NCI-H69 (cell line): ENCODE measurements around the gene FAM47E.

Experiments used
- DNase-seq: peaks from one replicate; lab custom pipeline; 2025; lab: John Stamatoyannopoulos, UW

Gene FAM47E

GRCh38 chr4:76251441-76252270 is at the start of gene FAM47E:
Gene FAM47E, plus strand, starts transcription at chr4:76251721. Its CDS starts 26 bp downstream, at chr4:76251747.
- peak; percentile 92 for DNase-seq

GRCh38 chr4:76203541-76203940 is 48.0 kb upstream of the FAM47E start:
- DNase-seq, result peak; percentile 12

- no peak for DNase-seq
Observed at GRCh38 chr4:76204936-76205335, 46.6 kb upstream of the FAM47E start.

GRCh38 chr4:76205476-76205875 is 46.0 kb upstream of the FAM47E start:
- DNase-seq, result peak; percentile 11

- no peak for DNase-seq
Observed at GRCh38 chr4:76206222-76206942, 45.1 kb upstream of the FAM47E start.

GRCh38 chr4:76207549-76207948 is 44.0 kb upstream of the FAM47E start:
- DNase-seq, result peak; percentile 42

GRCh38 chr4:76208005-76208765 is 43.3 kb upstream of the FAM47E start:
- peak; percentile 87 for DNase-seq

GRCh38 chr4:76209881-76210280 is 41.6 kb upstream of the FAM47E start:
- DNase-seq, result no peak

- no peak for DNase-seq
Observed at GRCh38 chr4:76210452-76210851, 41.1 kb upstream of the FAM47E start.

GRCh38 chr4:76211769-76212708 is 39.5 kb upstream of the FAM47E start:
- DNase-seq, result peak; percentile 32

- DNase-seq, result peak; percentile 42
Observed at GRCh38 chr4:76212851-76213414, 38.6 kb upstream of the FAM47E start.

- peak; percentile 87 for DNase-seq
Observed at GRCh38 chr4:76213415-76214176, 37.9 kb upstream of the FAM47E start, which contains the start of gene SCARB2. Gene SCARB2, minus strand, starts transcription at chr4:76213824. Its CDS starts 281 bp downstream, at chr4:76213543.

- DNase-seq, result peak; percentile 56
Observed at GRCh38 chr4:76214177-76214675, 37.3 kb upstream of the FAM47E start.

- no peak for DNase-seq
Observed at GRCh38 chr4:76215077-76215476, 36.4 kb upstream of the FAM47E start.

GRCh38 chr4:76216524-76216923 is 35.0 kb upstream of the FAM47E start:
- DNase-seq, result no peak

- DNase-seq, result peak; percentile 46
Observed at GRCh38 chr4:76216975-76217814, 34.3 kb upstream of the FAM47E start.

- peak; percentile 46 for DNase-seq
Observed at GRCh38 chr4:76219299-76220055, 32.0 kb upstream of the FAM47E start.

- no peak for DNase-seq
Observed at GRCh38 chr4:76224171-76224570, 27.4 kb upstream of the FAM47E start.
